ENCODE measurements around the gene CXCR4.

The CXCR4 gene

DNA sequence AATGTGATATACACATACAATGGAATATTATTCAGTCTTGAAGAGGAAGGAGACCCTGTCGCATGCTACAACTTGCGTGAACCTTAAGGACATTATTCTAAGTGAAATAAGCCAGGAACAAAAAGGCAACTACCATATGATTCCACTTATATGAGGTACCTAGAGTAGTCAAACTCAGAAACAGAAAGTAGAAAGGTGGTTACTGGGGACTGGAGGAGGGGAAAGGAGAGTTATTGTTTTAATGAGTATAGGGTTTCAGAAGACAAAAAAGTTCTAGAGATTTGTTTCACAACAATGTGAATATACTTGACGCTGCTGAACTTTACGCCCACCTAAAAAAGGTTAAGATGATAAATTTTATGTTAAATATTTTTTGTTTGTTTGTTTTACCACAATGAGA is 47.0 kb downstream of the CXCR4 start:
- DNase-seq, result no peak

DNA sequence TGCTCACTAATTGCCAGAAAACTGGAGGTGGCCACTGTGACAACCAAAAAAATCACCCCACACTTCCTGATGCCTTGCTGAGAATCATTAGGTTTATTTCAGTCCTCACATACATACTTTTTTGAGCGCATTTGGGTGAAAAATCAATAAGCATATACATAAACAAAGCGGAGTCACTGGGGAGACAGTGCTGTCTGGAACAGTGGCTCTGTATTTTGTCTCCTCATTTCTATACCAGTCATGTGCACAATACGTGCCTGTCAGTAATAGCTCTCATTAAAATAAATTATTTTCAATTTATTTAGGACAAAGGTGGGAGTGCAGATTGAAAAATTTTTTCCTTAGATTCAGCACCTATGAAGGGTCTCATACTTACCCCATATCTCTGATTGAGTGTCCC is 48.2 kb downstream of the CXCR4 start:
- no peak for DNase-seq

DNA sequence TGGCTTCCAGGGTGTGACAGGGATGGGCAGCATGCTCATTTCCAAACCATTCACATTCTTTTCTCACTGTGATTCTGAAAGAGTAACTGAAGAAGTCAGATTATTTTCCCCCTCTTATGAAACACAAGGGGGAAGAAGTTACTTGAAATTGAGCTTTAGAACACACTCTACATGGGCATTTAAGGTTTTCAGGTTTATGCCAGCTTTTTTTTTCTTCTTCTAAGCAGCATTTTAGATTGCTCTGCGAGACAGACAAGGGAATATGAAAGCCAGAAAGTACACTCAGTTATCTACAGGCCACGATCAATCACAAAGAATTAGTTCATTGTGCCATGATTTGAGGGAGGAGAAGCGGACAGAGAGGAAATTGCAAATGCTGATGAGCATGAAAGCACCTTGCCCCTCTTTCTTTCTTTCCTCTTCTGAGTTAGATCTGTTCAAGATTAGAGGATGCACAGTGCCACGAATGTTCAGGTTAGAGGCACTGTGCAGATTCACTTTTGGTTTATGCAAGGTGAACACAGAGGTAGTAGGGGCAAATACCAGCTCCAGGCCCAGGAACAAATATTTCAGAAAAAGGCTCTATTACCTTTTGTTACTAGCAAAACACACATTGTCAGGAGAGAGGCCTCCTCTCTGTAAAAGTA is 49.2 kb downstream of the CXCR4 start:
- no peak for DNase-seq

DNA sequence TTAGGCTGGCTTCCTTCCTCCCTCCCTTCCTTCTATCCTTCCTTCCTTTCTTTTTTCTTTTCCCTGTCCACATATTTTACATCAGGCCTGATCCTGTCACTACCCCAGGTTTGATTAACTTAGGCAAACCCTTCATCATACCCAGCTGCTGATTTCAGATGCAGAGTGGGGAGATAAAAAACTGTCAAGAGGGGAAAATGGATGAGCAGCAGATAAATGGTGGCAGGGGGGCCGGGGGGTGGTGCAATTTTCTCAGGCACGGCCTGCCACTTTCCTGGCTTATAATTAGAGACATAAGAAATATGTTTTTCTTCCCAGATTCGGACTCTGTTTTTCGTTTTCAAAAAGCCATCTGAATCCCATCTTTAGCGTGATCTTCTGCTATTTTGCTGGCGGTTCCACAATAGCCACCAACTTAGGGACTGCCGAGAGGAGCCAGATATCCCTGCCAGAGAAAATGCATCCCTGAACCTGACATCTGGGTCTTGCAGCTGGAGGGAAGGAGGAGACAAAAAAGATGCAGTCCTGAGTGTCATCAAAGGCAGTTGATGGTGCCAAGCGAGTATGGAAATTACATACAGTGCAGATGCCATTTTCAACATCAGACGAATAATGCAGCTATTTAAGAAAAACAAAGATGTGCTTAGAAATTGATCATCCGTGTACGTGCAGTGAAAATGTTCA is 49.9 kb downstream of the CXCR4 start:
- no peak for DNase-seq

DNA sequence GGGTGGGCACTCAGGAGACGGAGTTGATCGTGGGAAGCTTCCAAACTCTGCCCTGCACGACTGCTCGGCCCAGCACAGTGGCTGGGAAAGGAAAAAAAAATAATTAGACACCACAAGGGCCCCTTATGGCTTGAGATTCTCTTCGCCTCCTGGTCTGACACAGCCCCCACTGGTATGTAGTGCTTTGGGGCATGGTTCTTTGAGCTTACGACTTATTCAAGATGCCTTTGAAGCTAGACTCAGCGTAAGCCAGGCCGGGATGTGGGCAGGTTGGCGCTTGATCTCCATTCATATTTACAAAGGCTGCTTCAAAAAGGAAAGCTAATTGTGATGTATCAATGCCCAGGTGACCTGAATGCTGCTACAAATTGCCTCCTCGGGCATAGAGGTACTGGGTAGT is 50.5 kb downstream of the CXCR4 start:
- DNase-seq, result no peak

DNA sequence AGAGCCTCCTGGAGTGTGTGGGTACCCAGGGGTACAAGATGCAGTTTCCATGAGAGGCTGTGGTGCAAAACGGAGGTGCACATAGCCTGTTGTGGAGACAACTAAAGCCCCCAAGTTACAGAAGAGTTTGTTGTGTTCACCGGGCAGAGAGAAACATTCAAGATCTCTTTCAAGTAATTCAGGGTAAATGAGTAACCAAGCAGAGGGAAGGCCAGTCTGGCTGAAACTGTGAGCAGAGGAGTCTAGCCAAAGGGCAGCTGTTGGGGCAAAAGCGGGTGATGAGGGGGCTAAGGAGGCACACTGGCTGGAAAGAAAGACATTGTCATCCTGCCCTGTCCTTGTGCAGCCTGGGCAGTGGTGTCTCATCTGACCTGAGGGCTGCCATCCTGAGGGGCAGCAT is 52.0 kb downstream of the CXCR4 start:
- no peak for DNase-seq

DNA sequence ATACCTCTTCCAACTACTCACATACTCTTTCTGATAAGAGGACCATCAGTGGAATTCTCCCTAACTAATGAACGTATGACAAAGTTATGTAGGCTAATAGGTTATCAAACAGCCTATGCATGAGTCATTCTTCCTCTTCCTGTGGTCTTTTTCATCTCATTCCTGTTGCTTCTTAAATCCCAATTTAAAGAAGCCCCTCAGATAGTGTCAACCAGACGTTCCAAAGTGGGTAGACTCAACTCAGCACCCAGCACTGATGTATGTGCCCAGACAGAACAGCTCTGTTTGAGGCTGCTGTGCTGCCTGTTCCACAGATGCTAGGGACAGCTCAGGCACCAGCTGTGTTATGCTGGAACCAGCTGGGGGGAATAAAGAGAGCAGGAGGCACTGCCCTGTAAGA is 52.6 kb downstream of the CXCR4 start:
- DNase-seq, result no peak
